H1 (cell line): Measurements from ENCODE around the gene REXO5. TPM values are rescaled to one million over a fixed set of nuclear protein-coding genes. Genes with fewer than 3 reads are reported as not detected.

Source experiments
- CTCF ChIA-PET: fragments of 300-600 bp; sonication (Branson Sonifier 250); formaldehyde crosslinking; loops from one replicate; lab custom pipeline; 2021; ENCODE audit not compliant: partially characterized antibody; lab: Charles Lee
- POLR2A ChIA-PET: fragments of 300-600 bp; sonication (Branson Sonifier 250); formaldehyde crosslinking; loops from one replicate; lab custom pipeline; 2021; ENCODE audit warnings: inconsistent platforms; ENCODE audit not compliant: partially characterized antibody; lab: Charles Lee
- DNase-seq, 2 experiments: peaks; one replicate each; pipeline versions ENCODE4 v3.0.0 to v3.0.0-alpha.2; 2010 to 2022; ENCODE audit warnings: low spot score in 2 of 2, low read depth in 1 of 2, mixed read lengths in 1 of 2
- FAIRE-seq: peaks from 2 replicates; lab custom pipeline; 2011; peaks lifted over from hg19 to GRCh38; lab: Jason Lieb, UNC
- H2AFZ ChIP-seq: 2 replicates; pipeline ENCODE4 v1.8.1; 2012; ENCODE audit warnings: low read length, inconsistent platforms
- H2AK5ac ChIP-seq: 2 replicates; pipeline ENCODE4 v1.6.1; 2013; ENCODE audit warnings: low read depth, low read length
- H2BK120ac ChIP-seq: replicated peaks from 2 replicates; pipeline ENCODE3; 2013; ENCODE audit warnings: low read depth, low read length, inconsistent platforms
- H2BK12ac ChIP-seq: 2 replicates; pipeline ENCODE4 v1.6.1; 2013; ENCODE audit warnings: low read depth, low read length
- H2BK15ac ChIP-seq: 2 replicates; pipeline ENCODE4 v1.6.1; 2013; ENCODE audit warnings: low read length
- H2BK20ac ChIP-seq: 2 replicates; pipeline ENCODE4 v1.6.1; 2013; ENCODE audit warnings: low read length
- H2BK5ac ChIP-seq: 2 replicates; pipeline ENCODE4 v1.6.1; 2013; ENCODE audit warnings: low read depth, low read length
- H3K14ac ChIP-seq: 2 replicates; pipeline ENCODE4 v1.6.1; 2013; ENCODE audit warnings: inconsistent platforms; ENCODE audit not compliant: insufficient read length
- H3K18ac ChIP-seq: 2 replicates; pipeline ENCODE4 v1.6.1; 2013; ENCODE audit warnings: low read length; ENCODE audit errors: extremely low read depth
- H3K23ac ChIP-seq: 2 replicates; pipeline ENCODE4 v1.6.1; 2013; ENCODE audit warnings: inconsistent platforms; ENCODE audit not compliant: insufficient read length
- H3K23me2 ChIP-seq: 2 replicates; pipeline ENCODE4 v1.6.1; 2013; ENCODE audit warnings: low read depth, low read length
- H3K27ac ChIP-seq: 2 replicates; pipeline ENCODE4 v1.6.1; 2011; ENCODE audit warnings: low read depth, low read length, inconsistent platforms
- H3K27me3 ChIP-seq, 4 experiments: replicated peaks in 1 of 4; 1 replicate in 1 of 4; 2 replicates in 3 of 4; pipeline versions ENCODE4 v1.6.1 to v1.8.1; 2011 to 2013; ENCODE audit warnings: low read length in 3 of 4, mild to moderate bottlenecking in 3 of 4, inconsistent platforms in 2 of 4, mixed read lengths in 2 of 4, moderate library complexity in 1 of 4; ENCODE audit not compliant: control insufficient read depth in 3 of 4, insufficient read depth in 3 of 4; ENCODE audit errors: extremely low read depth in 1 of 4
- H3K36me3 ChIP-seq, 4 experiments: 2 replicates each; pipeline versions ENCODE4 v1.6.1 to v1.8.1; 2011 to 2013; ENCODE audit warnings: mild to moderate bottlenecking in 4 of 4, low read length in 3 of 4, moderate library complexity in 2 of 4, control low read depth in 1 of 4, inconsistent platforms in 1 of 4; ENCODE audit not compliant: insufficient read depth in 4 of 4, control insufficient read depth in 2 of 4
- H3K4ac ChIP-seq: replicated peaks from 2 replicates; pipeline ENCODE3; 2013; ENCODE audit warnings: low read length, low read depth, mixed read lengths, inconsistent platforms; ENCODE audit not compliant: insufficient read length
- H3K4me1 ChIP-seq, 4 experiments: replicated peaks in 1 of 4; 1 replicate in 1 of 4; 2 replicates in 3 of 4; pipeline versions ENCODE4 v1.6.1 to v1.8.1; 2011 to 2013; ENCODE audit warnings: low read length in 3 of 4, inconsistent platforms in 2 of 4, mixed read lengths in 1 of 4; ENCODE audit not compliant: insufficient read depth in 4 of 4, control insufficient read depth in 3 of 4
- H3K4me2 ChIP-seq, 2 experiments: 2 replicates each; pipeline versions ENCODE4 v1.6.1 to v1.8.1; 2011 to 2013; ENCODE audit warnings: low read depth in 2 of 2, low read length in 2 of 2, control low read depth in 1 of 2, inconsistent platforms in 1 of 2, mild to moderate bottlenecking in 1 of 2; ENCODE audit not compliant: insufficient read depth in 1 of 2
- H3K4me3 ChIP-seq, 4 experiments: fragments of 200-600, 300-600 bp in 1 of 4; sonication (generic), shearing (Covaris generic), sonication (Bioruptor Twin) in 1 of 4; 2 replicates each; pipeline versions ENCODE4 v1.5.1 to v1.8.1; 2011 to 2016; ENCODE audit warnings: low read length in 4 of 4, low read depth in 3 of 4, control low read depth in 2 of 4, inconsistent platforms in 2 of 4, mild to moderate bottlenecking in 2 of 4, mixed read lengths in 1 of 4, moderate library complexity in 1 of 4; ENCODE audit not compliant: insufficient read depth in 2 of 4; ENCODE audit errors: extremely low read depth in 1 of 4
- H3K56ac ChIP-seq: replicated peaks from 2 replicates; pipeline ENCODE3; 2013; ENCODE audit warnings: low read depth, mild to moderate bottlenecking, mixed read lengths, low read length, inconsistent platforms; ENCODE audit not compliant: insufficient read length
- H3K79me1 ChIP-seq: 2 replicates; pipeline ENCODE4 v1.6.1; 2013; ENCODE audit warnings: low read depth, low read length, control low read depth
- H3K79me2 ChIP-seq, 2 experiments: 2 replicates each; pipeline versions ENCODE4 v1.6.1 to v1.8.1; 2012 to 2013; ENCODE audit warnings: low read length in 2 of 2, mild to moderate bottlenecking in 2 of 2, inconsistent platforms in 1 of 2; ENCODE audit not compliant: insufficient read depth in 2 of 2, control insufficient read depth in 1 of 2
- H3K9ac ChIP-seq, 4 experiments: replicated peaks in 1 of 4; 1 replicate in 1 of 4; 2 replicates in 3 of 4; pipeline versions ENCODE4 v1.6.1 to v1.8.1; 2011 to 2013; ENCODE audit warnings: low read depth in 3 of 4, low read length in 3 of 4, control low read depth in 2 of 4, mild to moderate bottlenecking in 2 of 4, moderate library complexity in 2 of 4, inconsistent platforms in 1 of 4; ENCODE audit errors: extremely low read depth in 1 of 4
- H3K9me3 ChIP-seq, 2 experiments: 2 replicates each; pipeline versions ENCODE4 v1.6.1 to v1.8.1; 2012 to 2013; ENCODE audit warnings: mild to moderate bottlenecking in 2 of 2, moderate library complexity in 2 of 2, control low read depth in 1 of 2, inconsistent platforms in 1 of 2, low read depth in 1 of 2, low read length in 1 of 2, mixed read lengths in 1 of 2; ENCODE audit not compliant: insufficient read depth in 2 of 2
- H4K20me1 ChIP-seq, 2 experiments: replicated peaks in 1 of 2; 2 replicates each; pipeline versions ENCODE3 to v1.8.1; 2011 to 2013; ENCODE audit warnings: inconsistent platforms in 2 of 2, low read length in 2 of 2, mild to moderate bottlenecking in 1 of 2; ENCODE audit not compliant: insufficient read depth in 2 of 2, control insufficient read depth in 1 of 2
- H4K5ac ChIP-seq: 2 replicates; pipeline ENCODE4 v1.6.1; 2013; ENCODE audit warnings: low read length, low read depth, mixed read lengths, inconsistent platforms; ENCODE audit not compliant: insufficient read length
- H4K8ac ChIP-seq: 2 replicates; pipeline ENCODE4 v1.8.0; 2013; ENCODE audit warnings: mild to moderate bottlenecking, moderate library complexity, low read length, inconsistent platforms; ENCODE audit not compliant: insufficient read depth; ENCODE audit errors: extremely low read depth
- H4K91ac ChIP-seq: replicated peaks from 2 replicates; pipeline ENCODE3; 2013; ENCODE audit warnings: low read length, mixed read lengths, inconsistent platforms; ENCODE audit not compliant: insufficient read length
- CHD1 ChIP-seq: IDR thresholded peaks from 2 replicates; pipeline ENCODE4 v1.6.1; 2012; ENCODE audit warnings: low read depth, low read length, improper control_type of control experiment
- CTBP2 ChIP-seq: IDR thresholded peaks from 2 replicates; pipeline ENCODE4 v1.7.0; 2011; ENCODE audit warnings: borderline replicate concordance, mild to moderate bottlenecking, moderate library complexity, mixed read lengths, low read length; ENCODE audit not compliant: insufficient read depth, insufficient read length
- GABPA ChIP-seq: IDR thresholded peaks from 2 replicates; pipeline ENCODE4 v1.6.1; 2011; ENCODE audit warnings: mild to moderate bottlenecking, low read length, moderate library complexity, borderline replicate concordance; ENCODE audit not compliant: insufficient read depth
- JUND ChIP-seq: IDR thresholded peaks from 2 replicates; pipeline ENCODE4 v1.6.1; 2011; ENCODE audit warnings: mild to moderate bottlenecking, improper control_type of control experiment, low read length
- SIX5 ChIP-seq: IDR thresholded peaks from 2 replicates; pipeline ENCODE4 v1.6.1; 2011; ENCODE audit warnings: mild to moderate bottlenecking, low read depth, low read length
- TAF7 ChIP-seq: optimal IDR thresholded peaks from 2 replicates; pipeline ENCODE3; 2011; ENCODE audit warnings: low read depth, mild to moderate bottlenecking, inconsistent platforms, low read length, moderate library complexity, borderline replicate concordance
- TCF12 ChIP-seq: IDR thresholded peaks from 2 replicates; pipeline ENCODE4 v1.6.1; 2011; ENCODE audit warnings: low read depth, mild to moderate bottlenecking, low read length
- WGBS, 2 experiments: shearing (Covaris generic) in 1 of 2; methylation state at CpG; one replicate each; pipeline versions ENCODE4 v1.1.6 to v1.1.7; 2013 to 2015; ENCODE audit warnings: low lambda C conversion rate in 2 of 2, mixed read lengths in 2 of 2, inconsistent platforms in 1 of 2, low coverage in 1 of 2, missing lambda C conversion rate in 1 of 2; ENCODE audit not compliant: insufficient replicate concordance in 2 of 2, insufficient coverage in 1 of 2, insufficient read length in 1 of 2; ENCODE audit errors: extremely low coverage in 1 of 2, missing lambda C conversion rate in 1 of 2; 5-methylcytosine and 5-hydroxymethylcytosine counted together
- polyA plus RNA-seq, 7 experiments: library from polyadenylated mRNA; depleted of rRNA in 3 of 7; stranded (reverse) in 5 of 7; unstranded in 2 of 7; fragments of >200 nt in 5 of 7; fragments of 200-250 nt in 2 of 7; gene quantifications; 1 replicate in 5 of 7; 2 replicates in 1 of 7; 4 replicates in 1 of 7; pipeline versions ENCODE4 v1.2.1 to v1.2.3, GENCODE V29; 2011 to 2013; ENCODE audit warnings: missing spikeins in 2 of 7, mixed read lengths in 2 of 7
- total RNA-seq: library from RNA; stranded (reverse); fragmentation: NEBNext Ultra II Directional; extraction: Animal tissue kit (Norgen Biotek cat#: 25700); gene quantifications from 2 replicates; pipeline ENCODE4 v1.2.1, GENCODE V29; 2021

The REXO5 gene
- total and polyA plus RNA-seq, 2 of the 8 experiments (the other 6 are each of a cell fraction or from before 2014, with no cell fraction given): 2.4 to 8.9 TPM

DNA sequence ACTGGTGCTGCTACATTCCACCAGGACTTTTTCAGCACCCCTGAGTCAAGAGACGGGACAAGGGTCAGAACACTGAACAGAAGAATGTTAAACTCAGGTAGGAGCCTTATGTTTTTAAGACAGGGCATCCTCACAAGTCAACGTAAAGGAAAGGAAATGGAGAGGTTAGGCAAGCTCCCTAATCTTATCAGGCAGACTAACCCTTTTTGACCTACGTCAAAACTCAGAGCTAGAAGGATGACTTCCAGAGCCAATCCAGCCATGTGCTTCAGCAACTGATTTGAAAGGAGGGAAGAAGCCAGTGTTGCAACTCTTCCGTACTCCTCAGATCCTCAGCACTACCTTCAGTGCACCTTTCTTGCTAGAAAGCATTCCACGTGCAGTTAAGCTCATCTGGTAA lies 46.8 kb downstream of the REXO5 start:
- no peak overlapping the region for H2AFZ ChIP-seq
- ChIA-PET CTCF (interaction anchor here (0.7 to 2.1 kb wide), 5 partner anchors 11 to 249 kb away, joined by 3 to 7 read pairs (median 3); no protein-coding TSS in a partner anchor), POLR2A (interaction anchor here (0.9 kb wide), 2 partner anchors 47 to 148 kb away, joined by 3 read pairs; partner anchors contain the start of genes DCUN1D3 and LYRM1)
- H4K5ac ChIP-seq: no peak overlapping the region
- H2BK20ac ChIP-seq: no peak overlapping the region
- WGBS, 2 experiments: 87% methylated on average over 5 of the region's 5 CpGs; no CpG with 5 or more reads in 1 of the 2 experiments
- no peak overlapping the region for H3K56ac ChIP-seq
- H4K8ac ChIP-seq: no peak overlapping the region
- H3K27me3 ChIP-seq: no peaks in the 10 kb centered on the region
- peaks cover 4% of the 10 kb centered on the region; the same call in 1 of the 2 replicates for H3K79me1 ChIP-seq
- H3K14ac ChIP-seq: no peak overlapping the region
- no peak overlapping the region for H4K91ac ChIP-seq
- no peak overlapping the region for H3K4me3 ChIP-seq
- FAIRE-seq (no peak), DNase-seq (no peak)
- TF ChIP-seq GABPA (no peak), CTBP2 (no peak), TCF12 (no peak), TAF7 (no peak), CHD1 (no peak), SIX5 (no peak), JUND (no peak)
- H3K9ac ChIP-seq: no peak overlapping the region
- H2BK15ac ChIP-seq: no peak overlapping the region
- no peak overlapping the region for H3K4ac ChIP-seq
- H3K4me1 ChIP-seq: peaks cover 0 to 2% (median 0%) of the 10 kb centered on the region in 4 experiments; a peak in 2 of 7 replicates
- 0 out of 4 replicates have a peak, but pooled peaks cover 0 to 6% of the 10 kb centered on the region in 2 experiments for H3K79me2 ChIP-seq
- no peak overlapping the region for H2AK5ac ChIP-seq
- no peaks in the 10 kb centered on the region for H3K23me2 ChIP-seq
- H4K20me1 ChIP-seq: peaks cover 2 to 3% of the 10 kb centered on the region in 2 experiments
- H3K9me3 ChIP-seq: no peaks in the 10 kb centered on the region
- H3K23ac ChIP-seq: no peak overlapping the region
- no peak overlapping the region for H2BK5ac ChIP-seq
- H3K18ac ChIP-seq: no peak overlapping the region
- H2BK120ac ChIP-seq: no peak overlapping the region
- no peak overlapping the region for H2BK12ac ChIP-seq
- H3K36me3 ChIP-seq: peaks cover 0 to 3% (median 0%) of the 10 kb centered on the region in 4 experiments; a peak in 3 of 8 replicates
- no peak overlapping the region for H3K27ac ChIP-seq
- no peak overlapping the region for H3K4me2 ChIP-seq
